Esophagus (tissue), 2 donors: ENCODE measurements around the gene ANKLE2. TPM values are rescaled to one million over a fixed set of nuclear protein-coding genes. Genes with fewer than 3 reads are reported as not detected.
"Not testable (repeated sequence)": the region's sequence is repeated elsewhere in the genome, so short reads cannot be mapped to it uniquely, and the experiment has no call there.

Source experiments
- H3K27ac ChIP-seq, 2 donors: one replicate each; pipeline ENCODE4 v1.5.1; 2013; ENCODE audit warnings: low read depth in 2 of 2, mild to moderate bottlenecking in 2 of 2, inconsistent platforms in 1 of 2, low read length in 1 of 2, moderate library complexity in 1 of 2
- H3K27me3 ChIP-seq, 2 donors: one replicate each; pipeline ENCODE4 v1.6.1; 2013; ENCODE audit warnings: low read length in 2 of 2, control low read depth in 1 of 2, mild to moderate bottlenecking in 1 of 2; ENCODE audit not compliant: insufficient read depth in 2 of 2, control insufficient read depth in 1 of 2
- H3K36me3 ChIP-seq, 2 donors: one replicate each; pipeline ENCODE4 v1.6.1; 2013; ENCODE audit warnings: low read length in 1 of 2; ENCODE audit not compliant: control insufficient read depth in 2 of 2, insufficient read depth in 2 of 2
- H3K4me1 ChIP-seq, 2 donors: one replicate each; pipeline ENCODE4 v1.6.1; 2013; ENCODE audit warnings: low read length in 1 of 2; ENCODE audit not compliant: control insufficient read depth in 2 of 2, insufficient read depth in 2 of 2
- H3K4me3 ChIP-seq, 2 donors: one replicate each; pipeline ENCODE4 v1.5.1; 2013; ENCODE audit warnings: low read length in 2 of 2, mild to moderate bottlenecking in 2 of 2, low read depth in 1 of 2, moderate library complexity in 1 of 2
- H3K9me3 ChIP-seq, 2 donors: one replicate each; pipeline ENCODE4 v1.6.1; 2013; ENCODE audit warnings: mild to moderate bottlenecking in 2 of 2, low read depth in 1 of 2, low read length in 1 of 2, moderate library complexity in 1 of 2; ENCODE audit not compliant: control insufficient read depth in 2 of 2, insufficient read depth in 1 of 2
- WGBS, 2 donors: extraction: QIAGEN DNeasy Blood & Tissue Kit; methylation state at CpG; one replicate each; pipeline ENCODE4 v1.1.7; 2013; 5-methylcytosine and 5-hydroxymethylcytosine counted together
- polyA plus RNA-seq, 2 donors: library from polyadenylated mRNA; stranded (reverse); fragments of 200-250 nt; gene quantifications; one replicate each; pipeline ENCODE4 v1.2.3, GENCODE V29; 2013
- donor health status: healthy with polysubstance abuse.
- donor health status: Bipolar disorder and iron deficiency.

The ANKLE2 gene
- polyA plus RNA-seq, 2 donors: 36.5 to 41.0 TPM

DNA sequence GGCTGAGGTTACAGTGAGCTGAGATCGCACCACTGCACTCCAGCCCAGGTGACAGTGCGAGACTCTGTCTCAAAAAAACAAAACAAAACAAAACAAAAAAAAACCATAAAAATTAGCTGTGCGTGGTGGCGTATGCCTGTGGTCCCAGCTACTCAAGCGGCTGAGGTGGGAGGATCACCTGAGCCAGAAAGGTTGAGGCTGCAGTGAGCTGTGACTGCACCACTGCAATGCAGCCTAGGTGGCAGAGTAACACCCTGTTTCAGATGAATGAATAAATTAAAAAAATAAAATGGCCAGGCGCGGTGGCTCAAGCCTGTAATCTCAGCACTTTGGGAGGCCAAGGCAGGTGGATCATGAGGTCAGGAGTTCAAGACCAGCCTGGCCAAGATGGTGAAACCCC lies 8.0 kb downstream of the ANKLE2 start:
- H3K4me3 ChIP-seq, H3K9me3 ChIP-seq, H3K4me1 ChIP-seq, H3K27ac ChIP-seq, H3K27me3 ChIP-seq: not testable (repeated sequence)
- WGBS, 2 donors: 95 to 97% methylated on average over 7 of the region's 7 CpGs
- peaks cover 16 to 27% of the 10 kb centered on the region in 2 donors for H3K36me3 ChIP-seq

DNA sequence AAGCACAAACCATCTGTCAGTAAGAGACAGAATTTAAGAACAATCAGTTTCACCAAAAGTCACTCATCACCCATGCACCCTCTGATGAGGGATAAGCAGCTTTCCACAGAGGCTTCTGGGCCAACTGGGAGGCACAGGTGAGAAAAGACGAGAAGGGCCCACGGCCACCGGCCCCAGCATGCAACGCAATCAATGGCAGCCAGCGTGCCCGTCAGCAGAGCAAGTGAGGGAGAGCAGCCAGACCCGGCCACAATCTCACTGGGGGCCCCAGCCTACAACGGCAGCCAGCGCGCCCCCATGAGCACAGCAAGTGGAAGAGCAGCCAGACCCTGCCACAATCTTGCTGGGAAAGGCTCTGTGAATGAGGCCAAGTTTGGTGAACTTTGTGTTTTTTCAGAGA lies 13.3 kb downstream of the ANKLE2 start:
- 86 to 89% methylated on average over 10 of the region's 10 CpGs for WGBS, 2 donors
- no peak overlapping the region for H3K27ac ChIP-seq
- H3K36me3 ChIP-seq: peaks cover 42 to 62% of the 10 kb centered on the region in 2 donors
- H3K4me1 ChIP-seq: no peaks in the 10 kb centered on the region
- H3K9me3 ChIP-seq: no peaks in the 10 kb centered on the region
- no peaks in the 10 kb centered on the region for H3K27me3 ChIP-seq
- H3K4me3 ChIP-seq: no peak overlapping the region

GRCh38 chr12:132747896-132748295 lies 13.7 kb downstream of the ANKLE2 start:
- H3K4me3 ChIP-seq: no peak overlapping the region
- peaks cover 42 to 58% of the 10 kb centered on the region in 2 donors for H3K36me3 ChIP-seq
- H3K9me3 ChIP-seq: no peaks in the 10 kb centered on the region
- no peaks in the 10 kb centered on the region for H3K27me3 ChIP-seq
- 93 to 96% methylated on average over 22 of the region's 22 CpGs for WGBS, 2 donors
- no peaks in the 10 kb centered on the region for H3K4me1 ChIP-seq
- H3K27ac ChIP-seq: no peak overlapping the region

- 95% methylated on average over 11 of the region's 11 CpGs for WGBS, 2 donors
- no peak overlapping the region for H3K4me3 ChIP-seq
- peaks cover 43 to 62% of the 10 kb centered on the region in 2 donors for H3K36me3 ChIP-seq
- H3K27me3 ChIP-seq: no peaks in the 10 kb centered on the region
- H3K4me1 ChIP-seq: peaks cover 0 to 2% of the 10 kb centered on the region in 2 donors
- H3K9me3 ChIP-seq: no peaks in the 10 kb centered on the region
- no peak overlapping the region for H3K27ac ChIP-seq
Measured at GRCh38 chr12:132747395-132747794, 14.2 kb downstream of the ANKLE2 start.

DNA sequence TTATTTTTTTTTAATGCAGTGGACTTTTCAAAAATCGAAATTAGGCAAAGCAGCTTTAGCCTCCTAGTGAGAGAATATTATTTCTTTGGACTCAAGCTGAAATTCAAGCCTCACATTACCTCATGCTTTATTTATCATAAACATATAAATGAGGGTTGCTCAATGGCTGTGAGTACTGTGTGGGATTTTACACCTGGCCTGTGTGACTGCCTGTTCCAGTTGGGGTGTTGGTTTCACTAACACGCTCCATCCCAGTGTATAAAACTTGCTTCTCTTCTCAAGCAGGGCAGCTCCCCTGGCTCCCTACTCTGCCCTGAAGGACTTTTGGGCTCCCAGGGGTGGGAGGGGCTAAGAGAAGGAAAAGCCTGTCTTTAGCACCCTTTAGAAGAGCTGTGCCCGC lies 15.0 kb downstream of the ANKLE2 start:
- H3K27me3 ChIP-seq: no peaks in the 10 kb centered on the region
- WGBS, 2 donors: 87 to 90% methylated on average over 3 of the region's 3 CpGs
- no peak overlapping the region for H3K27ac ChIP-seq
- H3K4me3 ChIP-seq: no peak overlapping the region
- no peaks in the 10 kb centered on the region for H3K9me3 ChIP-seq
- H3K36me3 ChIP-seq: peaks cover 45 to 64% of the 10 kb centered on the region in 2 donors
- peaks cover 0 to 2% of the 10 kb centered on the region in 2 donors for H3K4me1 ChIP-seq

DNA sequence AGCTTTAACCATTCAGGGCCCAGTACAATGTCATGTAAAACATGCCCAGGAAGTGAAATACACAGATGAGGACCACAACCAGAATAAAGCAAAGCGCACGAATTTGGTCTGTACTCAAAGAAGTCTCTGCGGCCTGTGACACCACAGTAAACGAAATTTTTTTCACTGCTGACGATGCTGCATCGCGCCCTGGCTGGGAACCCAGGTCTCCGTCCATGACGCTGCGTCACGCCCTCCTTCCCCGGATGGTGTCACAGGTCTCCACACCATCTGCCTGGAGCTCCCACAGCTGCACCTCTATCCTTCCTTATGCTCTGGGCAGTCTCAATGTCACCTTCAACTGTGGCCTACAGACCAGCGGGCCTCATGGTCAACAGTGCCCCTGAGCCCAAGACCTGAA lies 17.8 kb downstream of the ANKLE2 start:
- Histone ChIP-seq H3K27ac (no peak overlapping the region), H3K9me3 (no peaks in the 10 kb centered on the region), H3K4me1 (peaks cover 0 to 2% of the 10 kb centered on the region in 2 donors), H3K4me3 (no peak overlapping the region), H3K36me3 (peaks cover 51 to 72% of the 10 kb centered on the region in 2 donors), H3K27me3 (no peaks in the 10 kb centered on the region)
- WGBS, 2 donors: 87 to 94% methylated on average over 13 of the region's 13 CpGs

DNA sequence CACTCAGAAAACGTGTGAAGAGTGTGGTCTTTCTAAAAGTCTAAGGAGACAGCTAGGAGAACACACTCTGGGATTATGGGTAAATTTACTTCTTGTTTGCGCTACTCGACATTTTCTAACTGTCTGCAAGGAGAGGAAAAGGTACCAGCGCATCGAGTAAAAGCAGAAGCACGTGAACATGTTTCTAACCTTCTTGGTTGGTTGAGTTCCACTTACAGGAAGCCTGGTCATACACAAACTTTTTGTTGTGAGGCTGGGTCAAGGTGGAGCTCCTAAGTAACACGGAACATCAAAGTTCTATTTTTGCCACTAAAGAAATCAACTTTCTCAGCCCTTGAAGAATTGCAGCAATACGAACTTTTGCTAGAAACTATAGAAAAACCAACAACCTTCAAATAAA lies 20.0 kb downstream of the ANKLE2 start:
- Histone ChIP-seq H3K9me3 (no peaks in the 10 kb centered on the region), H3K4me3 (no peak overlapping the region), H3K36me3 (peaks cover 34 to 63% of the 10 kb centered on the region in 2 donors), H3K27ac (no peak overlapping the region), H3K4me1 (peaks cover 0 to 2% of the 10 kb centered on the region in 2 donors), H3K27me3 (no peaks in the 10 kb centered on the region)
- WGBS, 2 donors: 86 to 92% methylated on average over 8 of the region's 8 CpGs

DNA sequence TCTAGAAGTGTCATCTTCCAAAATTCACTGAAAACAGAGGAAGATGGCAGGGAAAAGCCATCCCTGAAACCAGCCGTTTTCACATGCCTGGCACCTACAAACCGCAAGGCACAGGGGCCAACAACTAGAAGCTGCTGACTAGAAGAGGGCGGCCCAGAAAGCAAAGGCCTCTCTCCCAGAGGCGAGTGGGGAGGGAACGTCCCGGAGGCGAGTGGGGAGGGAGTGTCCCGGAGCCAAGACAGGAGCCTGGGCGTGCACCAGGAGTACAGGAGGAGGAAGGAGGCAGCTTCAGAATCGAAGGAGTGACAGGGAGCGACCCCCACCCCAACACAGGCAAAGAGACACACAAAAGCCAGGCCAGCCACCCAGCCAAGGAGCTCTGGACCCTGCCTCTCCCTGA lies 21.0 kb downstream of the ANKLE2 start:
- Histone ChIP-seq H3K36me3 (peaks cover 36 to 64% of the 10 kb centered on the region in 2 donors), H3K9me3 (no peaks in the 10 kb centered on the region), H3K27ac (no peak overlapping the region)

DNA sequence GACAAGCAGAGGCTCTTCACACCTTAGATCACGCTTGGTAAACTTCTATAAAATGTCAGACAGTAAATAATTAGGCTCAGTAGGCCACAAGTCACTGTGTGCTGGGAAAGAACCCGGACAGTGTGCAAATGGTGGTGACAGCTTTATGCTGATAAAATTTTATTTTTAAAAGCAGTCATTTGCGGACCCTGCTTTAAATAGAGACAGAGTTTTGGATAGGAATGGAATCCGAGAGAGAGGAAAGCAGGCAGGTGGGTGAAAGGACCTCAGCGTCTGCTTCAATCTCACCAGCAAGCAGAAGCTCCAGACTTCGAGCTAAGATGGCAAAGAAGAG lies 21.4 kb downstream of the ANKLE2 start:
- Histone ChIP-seq H3K9me3 (no peaks in the 10 kb centered on the region), H3K27ac (no peak overlapping the region), H3K36me3 (peaks cover 36 to 64% of the 10 kb centered on the region in 2 donors), H3K27me3 (no peaks in the 10 kb centered on the region), H3K4me1 (peaks cover 0 to 2% of the 10 kb centered on the region in 2 donors), H3K4me3 (no peak overlapping the region)
- WGBS, 2 donors: 90 to 92% methylated on average over 6 of the region's 6 CpGs

More for the DNA sequence above, 21.0 kb downstream of the ANKLE2 start:
- Histone ChIP-seq H3K4me3 (no peak overlapping the region), H3K27me3 (no peaks in the 10 kb centered on the region), H3K4me1 (peaks cover 0 to 2% of the 10 kb centered on the region in 2 donors)
- WGBS, 2 donors: 87 to 89% methylated on average over 11 of the region's 11 CpGs

DNA sequence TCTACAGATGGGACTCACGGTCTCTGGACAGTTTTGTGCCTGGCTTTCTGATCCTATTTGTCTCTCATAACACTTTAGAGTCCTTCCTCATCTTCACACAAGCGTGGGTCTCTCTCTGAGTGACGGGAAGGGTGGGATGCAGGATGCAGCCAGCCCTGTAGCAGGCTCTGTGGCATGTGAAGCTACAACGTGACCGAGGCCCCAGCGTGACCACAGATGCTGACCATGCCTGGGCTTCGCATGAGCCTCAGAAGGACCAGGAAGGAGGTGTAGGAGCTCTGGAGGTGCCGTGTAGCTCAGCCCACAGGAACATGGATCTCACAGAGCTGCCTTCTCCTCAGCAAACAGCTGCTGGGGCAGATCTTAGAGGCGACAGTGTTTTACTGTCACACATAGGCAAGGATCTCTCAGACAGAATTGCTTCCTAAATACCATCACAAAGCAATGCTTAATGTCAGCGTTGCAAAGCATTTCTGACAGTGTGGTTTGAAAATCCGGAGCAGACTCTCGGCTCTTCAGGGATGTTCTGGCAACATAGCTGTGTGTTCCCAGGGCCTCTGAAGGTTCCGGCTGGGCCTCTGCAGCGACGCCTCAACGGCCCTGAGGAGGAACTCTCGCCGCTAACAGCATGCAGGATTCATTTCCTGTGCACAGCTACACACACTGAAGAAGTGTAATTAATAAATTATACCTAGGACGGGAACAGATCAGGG lies 21.9 kb downstream of the ANKLE2 start:
- no peak overlapping the region for H3K27ac ChIP-seq
- no peak overlapping the region for H3K4me3 ChIP-seq
- peaks cover 0 to 2% of the 10 kb centered on the region in 2 donors for H3K4me1 ChIP-seq
- H3K27me3 ChIP-seq: no peaks in the 10 kb centered on the region
- peaks cover 37 to 63% of the 10 kb centered on the region in 2 donors for H3K36me3 ChIP-seq
- no peaks in the 10 kb centered on the region for H3K9me3 ChIP-seq
- 90 to 91% methylated on average over 19 of the region's 19 CpGs for WGBS, 2 donors
